ENCODE results near the gene PCSK6.

The PCSK6 gene

DNA sequence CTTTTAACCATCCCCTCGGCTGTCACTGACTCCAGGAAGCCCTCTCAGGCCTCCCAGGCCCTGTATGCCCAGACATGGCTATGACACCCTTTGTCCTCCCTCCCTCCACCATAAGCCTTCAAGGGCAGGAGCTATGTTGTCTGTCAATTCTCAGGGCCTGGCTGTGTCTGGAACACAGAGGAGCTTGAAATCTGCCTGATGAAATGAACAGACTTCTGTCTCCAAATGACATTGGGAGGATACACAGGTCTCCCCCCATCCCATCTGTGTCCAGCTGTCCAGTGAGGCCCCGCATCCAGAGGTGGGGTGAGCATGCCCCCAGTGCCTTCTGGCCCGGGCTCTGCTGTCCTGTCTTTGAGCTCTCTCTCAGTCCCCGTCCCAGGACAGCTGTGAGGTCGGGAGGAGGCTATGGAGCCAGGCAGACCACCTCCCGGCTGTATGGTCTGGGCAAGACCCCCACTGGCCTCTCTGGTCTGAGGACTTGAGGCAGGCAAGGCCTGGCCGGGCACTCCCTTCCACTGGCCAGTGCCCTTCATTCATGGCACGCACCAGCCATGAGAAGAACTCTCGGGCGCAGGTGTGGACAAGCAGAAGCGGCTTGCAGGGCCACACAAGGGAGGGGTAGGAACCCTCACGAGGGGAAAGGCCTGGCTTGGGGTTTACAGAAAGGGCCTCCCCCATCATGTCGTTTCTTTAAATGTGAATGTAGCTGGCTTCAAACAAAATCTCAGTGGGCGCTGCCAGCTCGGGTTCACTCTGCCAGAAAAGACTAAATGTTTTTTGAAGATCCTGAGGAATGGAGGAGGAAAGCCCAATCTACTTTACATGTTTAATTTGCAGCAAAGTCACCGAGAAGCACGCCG, 38.9 kb downstream of the PCSK6 start:
- no peak for DNase-seq (ENCODE audit: low read depth, low spot score)
- no peak overlapping the region for H3K27ac ChIP-seq

GRCh38 chr15:101449471-101450402, 39.8 kb downstream of the PCSK6 start:
- DNase-seq (ENCODE audit: low read depth, low spot score), result no peak
- H3K27ac ChIP-seq, result no peak overlapping the region

DNA sequence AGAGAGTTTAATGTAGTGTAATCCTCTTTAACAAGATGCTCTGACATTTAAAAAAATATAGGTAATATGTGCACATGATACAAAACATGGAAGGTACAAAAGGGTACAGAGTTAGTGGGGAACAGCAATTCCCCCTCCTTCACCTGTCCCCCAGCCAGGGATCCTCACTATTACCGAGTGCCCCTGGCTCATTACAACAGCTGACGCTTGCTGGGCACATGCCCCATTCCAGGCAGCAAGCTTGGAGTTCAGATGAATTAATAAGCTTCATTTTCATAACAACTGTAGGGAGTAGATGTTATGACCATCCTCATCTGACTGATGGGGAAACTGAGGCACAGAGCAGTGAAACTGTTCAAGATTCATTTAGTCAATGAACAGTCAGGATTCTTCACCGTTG, 41.2 kb downstream of the PCSK6 start:
- no peak for DNase-seq (ENCODE audit: low read depth, low spot score)
- no peak overlapping the region for H3K27ac ChIP-seq

GRCh38 chr15:101447561-101448071, 41.9 kb downstream of the PCSK6 start:
- no peak for DNase-seq (ENCODE audit: low read depth, low spot score)
- no peak overlapping the region for H3K27ac ChIP-seq

GRCh38 chr15:101447168-101447533, 42.4 kb downstream of the PCSK6 start:
- no peak overlapping the region for H3K27ac ChIP-seq

DNA sequence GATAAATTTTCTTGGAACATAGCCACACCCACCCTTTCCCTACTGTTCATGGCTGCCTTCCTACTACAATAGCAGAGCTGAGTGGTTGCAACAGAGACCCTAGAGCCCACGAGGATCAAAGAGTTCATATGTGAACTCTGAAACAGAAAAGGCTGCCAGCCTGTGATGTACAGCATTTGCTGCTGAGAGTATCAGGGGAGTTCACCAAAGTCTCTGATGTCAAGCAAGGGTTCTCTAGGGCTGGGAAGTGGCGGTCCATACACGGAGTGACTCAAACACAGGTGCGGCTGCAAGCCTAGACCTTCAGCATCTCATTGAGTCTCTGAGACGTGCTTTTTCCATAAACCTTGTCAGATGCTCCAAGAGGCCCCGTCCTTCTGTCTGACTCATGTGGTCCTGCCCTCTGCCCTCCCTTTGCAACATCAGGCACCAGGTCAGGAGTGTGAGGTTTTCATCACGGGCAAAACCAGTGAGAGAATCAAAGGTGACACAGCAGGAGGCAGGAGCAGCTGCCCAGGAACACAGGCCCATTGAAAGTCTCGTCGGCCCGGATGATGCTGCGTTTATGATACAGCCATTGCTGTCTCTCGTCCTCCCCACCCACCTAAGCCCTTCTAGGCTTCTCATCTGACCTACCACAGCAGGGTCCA, 42.9 kb downstream of the PCSK6 start:
- peak overlapping the region; percentile 59 for H3K27ac ChIP-seq
- no peak for DNase-seq (ENCODE audit: low read depth, low spot score)

More at GRCh38 chr15:101447168-101447533, 42.4 kb downstream of the PCSK6 start:
- DNase-seq (ENCODE audit: low read depth, low spot score), result no peak

- peak; percentile 84 for DNase-seq (ENCODE audit: low read depth, low spot score)
- H3K27ac ChIP-seq, result peak overlapping the region; percentile 59
Observed at GRCh38 chr15:101445562-101446517, 43.7 kb downstream of the PCSK6 start.

DNA sequence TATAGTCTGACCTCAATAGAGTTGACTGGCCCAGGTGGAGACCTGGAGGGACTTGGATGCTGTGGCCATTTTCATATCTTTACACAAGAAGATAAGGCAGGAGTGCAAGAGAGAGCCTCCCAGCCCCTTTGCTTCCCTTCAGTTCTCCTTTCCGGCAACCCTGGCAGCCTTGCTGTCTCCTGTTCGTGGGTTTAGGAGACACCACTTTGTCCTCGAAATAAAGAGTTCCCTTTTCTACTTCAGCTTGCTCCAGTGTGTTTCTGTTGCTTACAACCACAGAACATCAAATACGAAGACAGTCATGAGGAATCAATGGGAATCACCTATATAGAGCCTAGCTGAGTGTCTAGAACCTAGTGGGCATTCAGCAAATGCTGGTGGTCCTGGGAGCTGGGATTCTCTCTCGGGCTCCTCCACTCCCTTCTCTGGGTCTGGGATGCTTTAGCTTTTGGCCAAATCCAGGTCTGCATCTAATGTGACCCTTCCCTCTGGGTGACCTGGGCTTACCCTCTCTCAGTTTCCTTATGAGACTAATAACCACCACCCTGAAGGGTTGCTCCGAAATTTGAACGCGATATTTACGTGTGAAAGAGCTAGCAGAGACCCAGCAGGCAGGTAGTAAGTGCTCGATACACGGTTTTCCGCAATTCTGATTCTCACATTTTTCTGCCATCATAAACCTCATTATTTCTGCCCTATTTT, 44.5 kb downstream of the PCSK6 start:
- H3K27ac ChIP-seq, result no peak overlapping the region
- DNase-seq (ENCODE audit: low read depth, low spot score), result no peak

GRCh38 chr15:101444015-101444414, 45.5 kb downstream of the PCSK6 start:
- no peak for DNase-seq (ENCODE audit: low read depth, low spot score)
- H3K27ac ChIP-seq, result no peak overlapping the region

GRCh38 chr15:101442272-101442671, 47.2 kb downstream of the PCSK6 start:
- no peak for DNase-seq (ENCODE audit: low read depth, low spot score)
- H3K27ac ChIP-seq, result no peak overlapping the region

DNA sequence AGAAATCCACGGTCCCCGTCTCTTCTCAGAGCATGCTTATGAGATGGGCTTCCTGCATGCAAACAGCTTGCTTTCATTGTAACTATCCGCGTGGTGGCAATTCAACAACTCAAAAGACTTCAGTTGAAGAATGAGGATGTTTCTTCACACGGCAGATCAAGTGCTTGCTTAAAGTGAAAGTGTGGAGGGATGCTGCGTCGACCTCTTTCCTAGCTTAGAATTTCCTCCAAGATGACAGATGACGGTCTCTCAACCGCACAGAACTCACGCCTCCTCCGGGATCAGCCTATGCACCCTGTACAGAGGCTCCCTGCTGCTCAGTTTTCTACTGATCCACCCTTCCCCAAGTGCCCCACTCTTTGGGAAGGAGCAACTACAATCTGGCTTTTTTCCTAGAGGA, 47.8 kb downstream of the PCSK6 start:
- DNase-seq (ENCODE audit: low read depth, low spot score), result no peak
- no peak overlapping the region for H3K27ac ChIP-seq

- no peak overlapping the region for H3K27ac ChIP-seq
- no peak for DNase-seq (ENCODE audit: low read depth, low spot score)
Observed at GRCh38 chr15:101440846-101441590, 48.5 kb downstream of the PCSK6 start.

- DNase-seq (ENCODE audit: low read depth, low spot score), result no peak
- no peak overlapping the region for H3K27ac ChIP-seq
Observed at GRCh38 chr15:101439920-101440319, 49.6 kb downstream of the PCSK6 start.

- DNase-seq (ENCODE audit: low read depth, low spot score), result no peak
Observed at GRCh38 chr15:101439285-101439919, 50.1 kb downstream of the PCSK6 start.

DNA sequence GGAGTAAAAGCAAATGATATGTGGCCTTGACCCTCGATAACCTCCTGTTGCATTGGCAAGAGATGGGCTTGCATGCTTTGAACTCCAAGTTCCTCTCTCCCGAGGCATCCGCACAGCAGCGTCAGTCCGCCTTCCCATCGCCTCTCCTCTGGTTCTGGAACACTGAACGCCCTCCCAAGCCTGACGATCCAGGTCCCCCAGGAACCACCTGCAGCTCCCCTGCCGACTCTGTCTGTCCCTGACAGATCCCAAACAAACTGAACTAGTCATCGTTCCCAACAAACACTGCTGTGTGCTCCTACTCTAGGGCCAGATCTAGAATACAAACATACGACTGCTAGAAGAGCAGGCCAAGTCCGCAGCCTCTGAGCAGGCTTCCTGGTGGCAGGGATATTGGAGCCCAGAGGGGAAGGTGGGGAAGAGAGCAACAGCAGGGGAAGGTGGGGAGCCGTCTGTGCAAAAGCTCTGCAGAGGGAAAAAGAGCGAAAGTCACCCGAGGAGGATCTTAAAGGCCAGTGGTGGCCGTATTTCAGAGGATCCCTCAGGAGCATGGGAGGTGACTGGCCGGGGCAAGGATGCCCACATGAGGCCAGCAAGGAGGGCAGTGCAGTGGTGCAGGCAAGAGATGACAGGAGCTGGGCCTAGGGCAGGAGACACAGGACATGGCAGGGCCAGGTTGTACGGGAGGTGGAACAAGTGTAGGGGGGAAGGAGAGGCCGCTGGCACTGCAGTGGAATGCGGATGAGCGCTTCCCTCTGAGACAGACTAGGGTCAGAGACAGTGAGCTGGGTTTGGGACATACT, 50.8 kb downstream of the PCSK6 start:
- no peak overlapping the region for H3K27ac ChIP-seq

More at GRCh38 chr15:101439285-101439919, 50.1 kb downstream of the PCSK6 start:
- no peak overlapping the region for H3K27ac ChIP-seq

DNA sequence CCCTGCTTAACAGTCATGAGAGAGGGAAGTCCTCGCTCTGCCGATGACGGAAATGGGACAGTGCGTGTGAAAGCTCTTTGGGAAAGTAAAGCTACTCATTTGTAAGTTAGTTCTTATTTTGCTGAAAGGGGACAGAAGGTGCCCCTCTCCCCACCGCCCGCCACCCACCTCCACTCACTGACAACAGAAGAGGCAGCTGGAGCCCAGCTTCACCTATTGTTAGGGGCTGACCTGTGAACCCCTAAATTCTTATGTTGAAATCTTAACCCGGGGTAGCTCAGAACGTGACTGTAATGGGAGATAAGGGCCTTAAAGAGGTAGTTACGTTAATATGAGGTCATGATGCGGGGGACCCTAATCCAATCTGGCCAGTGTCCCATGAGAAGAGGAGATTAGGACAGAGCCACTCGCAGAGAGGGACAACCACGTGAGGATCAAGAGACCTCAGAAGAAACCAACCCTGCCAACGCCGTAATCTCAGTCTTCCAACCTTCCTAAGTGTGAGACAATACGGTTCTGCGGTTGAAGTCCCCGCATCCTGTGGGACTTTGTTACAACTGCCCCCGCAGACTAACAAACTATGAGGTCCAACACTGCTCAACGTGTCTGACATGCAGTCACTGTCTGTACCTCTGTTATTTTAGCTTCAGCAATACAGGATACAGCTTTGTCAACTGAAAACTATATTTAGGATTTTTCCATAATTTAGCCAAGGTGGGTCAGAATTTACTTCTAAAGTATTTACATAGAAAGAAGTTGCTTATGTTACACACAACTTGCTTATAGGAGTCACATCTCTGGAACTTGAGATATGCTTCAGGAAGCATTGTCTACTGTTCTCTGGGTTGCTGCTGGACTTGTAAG, 51.7 kb downstream of the PCSK6 start:
- DNase-seq (ENCODE audit: low read depth, low spot score), result no peak
- no peak overlapping the region for H3K27ac ChIP-seq

More for the DNA sequence above, 50.8 kb downstream of the PCSK6 start:
- no peak for DNase-seq (ENCODE audit: low read depth, low spot score)
